Bronchial epithelial cell (primary cell): ENCODE measurements around the gene FTHL17. TPM values are rescaled to one million over a fixed set of nuclear protein-coding genes. Genes with fewer than 3 reads are reported as not detected.

Source experiments
- DNase-seq: peaks from one replicate; pipeline ENCODE4 v3.0.0-alpha.2; 2010; ENCODE audit warnings: low read depth
- FAIRE-seq: peaks from 2 replicates; lab custom pipeline; 2011; peaks lifted over from hg19 to GRCh38; lab: Jason Lieb, UNC
- H3K27me3 ChIP-seq: 2 replicates; pipeline ENCODE4 v1.5.1; 2011; ENCODE audit warnings: low read length; ENCODE audit not compliant: control insufficient read depth, insufficient read depth
- H3K36me3 ChIP-seq: 2 replicates; pipeline ENCODE4 v1.5.1; 2011; ENCODE audit warnings: low read length; ENCODE audit not compliant: control insufficient read depth, insufficient read depth
- H3K4me3 ChIP-seq: 2 replicates; pipeline ENCODE4 v1.5.1; 2011; ENCODE audit warnings: mild to moderate bottlenecking, low read depth, low read length, control low read depth
- CTCF ChIP-seq: IDR thresholded peaks from 2 replicates; pipeline ENCODE4 v1.5.1; 2011; ENCODE audit warnings: mild to moderate bottlenecking, moderate library complexity, low read length, control low read depth, inconsistent platforms; ENCODE audit not compliant: insufficient read depth, severe bottlenecking
- total RNA-seq: library from RNA; depleted of rRNA; stranded (reverse); fragments of >200 nt; gene quantifications from 2 replicates; pipeline ENCODE4 v1.2.1, GENCODE V29; 2014

Gene FTHL17
- total RNA-seq, 1 donor from 2014 or later = not detected

GRCh38 chrX:31110657-31111056 is 38.8 kb upstream of the FTHL17 start:
- TF ChIP-seq CTCF = no peak
- H3K36me3 ChIP-seq = no peaks in the 10 kb centered on the region
- FAIRE-seq = no peak
- H3K27me3 ChIP-seq = no peaks in the 10 kb centered on the region
- no peak overlapping the region for H3K4me3 ChIP-seq
- peak; percentile 24 for DNase-seq

GRCh38 chrX:31099536-31100090 is 27.8 kb upstream of the FTHL17 start:
- DNase-seq (peak; percentile 55), FAIRE-seq (no peak)
- no peaks in the 10 kb centered on the region for H3K27me3 ChIP-seq
- no peaks in the 10 kb centered on the region for H3K36me3 ChIP-seq
- TF ChIP-seq CTCF = no peak
- H3K4me3 ChIP-seq = no peak overlapping the region

GRCh38 chrX:31098079-31098478 is 26.2 kb upstream of the FTHL17 start:
- TF ChIP-seq CTCF = no peak
- Histone ChIP-seq H3K27me3 (no peaks in the 10 kb centered on the region), H3K36me3 (no peaks in the 10 kb centered on the region), H3K4me3 (no peak overlapping the region)
- FAIRE-seq (no peak), DNase-seq (no peak)

- Histone ChIP-seq H3K36me3 (no peaks in the 10 kb centered on the region), H3K4me3 (no peak overlapping the region), H3K27me3 (no peaks in the 10 kb centered on the region)
- FAIRE-seq = no peak
- TF ChIP-seq CTCF = no peak
- no peak for DNase-seq
Measured at GRCh38 chrX:31093639-31093975, 21.8 kb upstream of the FTHL17 start.

GRCh38 chrX:31092970-31093638 is 21.3 kb upstream of the FTHL17 start:
- FAIRE-seq = no peak
- no peak for TF ChIP-seq CTCF
- DNase-seq = no peak
- H3K4me3 ChIP-seq = no peak overlapping the region
- H3K27me3 ChIP-seq = no peaks in the 10 kb centered on the region
- H3K36me3 ChIP-seq = no peaks in the 10 kb centered on the region

- FAIRE-seq (no peak), DNase-seq (peak; percentile 32)
- Histone ChIP-seq H3K36me3 (no peaks in the 10 kb centered on the region), H3K4me3 (no peak overlapping the region), H3K27me3 (no peaks in the 10 kb centered on the region)
- no peak for TF ChIP-seq CTCF
Measured at GRCh38 chrX:31092476-31092875, 20.6 kb upstream of the FTHL17 start.
